Ishikawa (cell line): ENCODE measurements around the gene CETN3.
A peak's percentile ranks its signal among the peaks of the same experiment; 100 is the strongest.

ENCODE experiments used
- CEBPB ChIP-seq: IDR thresholded peaks from 2 replicates; pipeline ENCODE4 v1.6.1; 2012
- CREB1 ChIP-seq: IDR thresholded peaks from 2 replicates; pipeline ENCODE4 v1.6.1; 2012; ENCODE audit warnings: low read depth
- EGR1 ChIP-seq: IDR thresholded peaks from 2 replicates; pipeline ENCODE4 v1.6.1; 2012
- EP300 ChIP-seq: IDR thresholded peaks from 2 replicates; pipeline ENCODE4 v1.6.1; 2012; ENCODE audit warnings: borderline replicate concordance
- FOXM1 ChIP-seq: IDR thresholded peaks from 2 replicates; pipeline ENCODE4 v1.6.1; 2012; ENCODE audit warnings: low read depth, borderline replicate concordance
- MAX ChIP-seq: IDR thresholded peaks from 2 replicates; pipeline ENCODE4 v1.6.1; 2012
- NFIC ChIP-seq: IDR thresholded peaks from 2 replicates; pipeline ENCODE4 v1.6.1; 2012
- RAD21 ChIP-seq: IDR thresholded peaks from 2 replicates; pipeline ENCODE4 v1.6.1; 2012; ENCODE audit warnings: low read depth
- REST ChIP-seq: IDR thresholded peaks from 2 replicates; pipeline ENCODE4 v1.6.1; 2012; ENCODE audit warnings: low read depth, mild to moderate bottlenecking
- TAF1 ChIP-seq: IDR thresholded peaks from 2 replicates; pipeline ENCODE4 v1.6.1; 2012; ENCODE audit warnings: low read depth, mild to moderate bottlenecking
- TCF12 ChIP-seq: IDR thresholded peaks from 2 replicates; pipeline ENCODE4 v1.6.1; 2012; ENCODE audit warnings: low read depth
- TEAD4 ChIP-seq: IDR thresholded peaks from 2 replicates; pipeline ENCODE4 v1.6.1; 2012
- USF1 ChIP-seq: IDR thresholded peaks from 2 replicates; pipeline ENCODE4 v1.6.1; 2012
- YY1 ChIP-seq: IDR thresholded peaks from 2 replicates; pipeline ENCODE4 v1.6.1; 2012; ENCODE audit warnings: low read depth
- ZBTB7A ChIP-seq: IDR thresholded peaks from 2 replicates; pipeline ENCODE4 v1.6.1; 2012; ENCODE audit warnings: low read depth

Gene CETN3

GRCh38 chr5:90434116-90434714, 24.7 kb upstream of the CETN3 start:
- no peak for TF ChIP-seq TEAD4
- TF ChIP-seq RAD21, result peak; percentile 77

- no peak for TF ChIP-seq TAF1
- no peak for TF ChIP-seq YY1
- TF ChIP-seq EGR1, result no peak
- no peak for TF ChIP-seq CEBPB
- no peak for TF ChIP-seq EP300
- TF ChIP-seq NFIC, result no peak
- TF ChIP-seq REST, result no peak
- TF ChIP-seq FOXM1, result no peak
- no peak for TF ChIP-seq ZBTB7A
- no peak for TF ChIP-seq TEAD4
- no peak for TF ChIP-seq TCF12
- TF ChIP-seq CREB1, result no peak
- TF ChIP-seq MAX, result no peak
- TF ChIP-seq USF1, result no peak
- no peak for TF ChIP-seq RAD21
Observed at GRCh38 chr5:90424245-90424644, 14.7 kb upstream of the CETN3 start.

- no peak for TF ChIP-seq TAF1
- TF ChIP-seq RAD21, result peak; percentile 34
Observed at GRCh38 chr5:90421136-90421535, 11.6 kb upstream of the CETN3 start.

- TF ChIP-seq ZBTB7A (no peak), USF1 (no peak), CEBPB (no peak), CREB1 (no peak), EP300 (no peak), YY1 (no peak), NFIC (no peak), MAX (no peak), TAF1 (no peak), TCF12 (no peak), RAD21 (no peak), FOXM1 (no peak), TEAD4 (no peak), REST (no peak)
Observed at GRCh38 chr5:90418214-90418613, 8.7 kb upstream of the CETN3 start.

- no peak for TF ChIP-seq EGR1
- TF ChIP-seq TEAD4, result no peak
- TF ChIP-seq TAF1, result no peak
- TF ChIP-seq MAX, result no peak
- no peak for TF ChIP-seq EP300
- TF ChIP-seq ZBTB7A, result no peak
Observed at GRCh38 chr5:90410178-90410762, 714 bp upstream of the CETN3 start.

- TF ChIP-seq FOXM1, result peak; percentile 55; the same call in 1 of the 2 replicates
- no peak for TF ChIP-seq CEBPB
- TF ChIP-seq ZBTB7A, result no peak
- TF ChIP-seq USF1, result no peak
- TF ChIP-seq NFIC, result no peak
- TF ChIP-seq MAX, result no peak
Observed at GRCh38 chr5:90408571-90409317, 812 bp downstream of the CETN3 start.
